Mesendoderm (in vitro differentiated cells): ENCODE data around the gene XKRX.

Experiments used
- DNase-seq: peaks from one replicate; pipeline ENCODE4 v3.0.0; 2013
- H2AK5ac ChIP-seq: 2 replicates; pipeline ENCODE4 v1.6.1; 2013; ENCODE audit warnings: low read length, inconsistent platforms
- H2BK120ac ChIP-seq: 2 replicates; pipeline ENCODE4 v1.6.1; 2013; ENCODE audit warnings: low read depth, mild to moderate bottlenecking, low read length, moderate library complexity, mixed read lengths
- H2BK15ac ChIP-seq: replicated peaks from 2 replicates; pipeline ENCODE4 v1.6.1; 2013; ENCODE audit warnings: low read depth, mild to moderate bottlenecking, moderate library complexity
- H2BK5ac ChIP-seq: 2 replicates; pipeline ENCODE4 v1.6.1; 2013; ENCODE audit warnings: low read length, inconsistent platforms
- H3K18ac ChIP-seq: 2 replicates; pipeline ENCODE4 v1.6.1; 2013; ENCODE audit warnings: mild to moderate bottlenecking, low read length, mixed read lengths
- H3K23ac ChIP-seq: one replicate; pipeline ENCODE4 v1.6.1; 2013; ENCODE audit warnings: low read length
- H3K27ac ChIP-seq: 2 replicates; pipeline ENCODE4 v1.5.1; 2013; ENCODE audit warnings: low read depth, mild to moderate bottlenecking, inconsistent platforms, low read length, moderate library complexity
- H3K27me3 ChIP-seq: 2 replicates; pipeline ENCODE4 v1.6.1; 2013; ENCODE audit warnings: low read length, control low read depth, mild to moderate bottlenecking, inconsistent platforms; ENCODE audit not compliant: insufficient read depth, poor library complexity
- H3K36me3 ChIP-seq: 2 replicates; pipeline ENCODE4 v1.6.1; 2013; ENCODE audit warnings: low read length, inconsistent platforms; ENCODE audit not compliant: control insufficient read depth, insufficient read depth
- H3K4ac ChIP-seq: one replicate; pipeline ENCODE4 v1.6.1; 2013; ENCODE audit warnings: low read depth, mild to moderate bottlenecking, low read length, moderate library complexity
- H3K4me1 ChIP-seq: 2 replicates; pipeline ENCODE4 v1.6.1; 2013; ENCODE audit warnings: low read depth, low read length, inconsistent platforms; ENCODE audit not compliant: control insufficient read depth
- H3K4me2 ChIP-seq: 2 replicates; pipeline ENCODE4 v1.6.1; 2013; ENCODE audit warnings: low read length
- H3K4me3 ChIP-seq: 2 replicates; pipeline ENCODE4 v1.5.1; 2013; ENCODE audit warnings: mild to moderate bottlenecking, low read length
- H3K56ac ChIP-seq: one replicate; pipeline ENCODE4 v1.6.1; 2013; ENCODE audit warnings: low read length
- H3K79me1 ChIP-seq: 2 replicates; pipeline ENCODE4 v1.6.1; 2013; ENCODE audit warnings: low read length, inconsistent platforms
- H3K79me2 ChIP-seq: 2 replicates; pipeline ENCODE4 v1.6.1; 2013; ENCODE audit warnings: mild to moderate bottlenecking, low read length; ENCODE audit not compliant: control insufficient read depth, insufficient read depth
- H3K9ac ChIP-seq: 2 replicates; pipeline ENCODE4 v1.6.1; 2013; ENCODE audit warnings: low read length, inconsistent platforms
- H4K5ac ChIP-seq: one replicate; pipeline ENCODE4 v1.6.1; 2013; ENCODE audit warnings: low read length
- H4K8ac ChIP-seq: one replicate; pipeline ENCODE4 v1.6.1; 2013; ENCODE audit warnings: low read depth, mild to moderate bottlenecking, control low read depth, low read length, moderate library complexity
- WGBS: extraction: QIAGEN DNeasy Blood & Tissue Kit; methylation state at CpG from one replicate; pipeline ENCODE4 v1.1.7; 2013; ENCODE audit warnings: low lambda C conversion rate, missing lambda C conversion rate; ENCODE audit not compliant: insufficient coverage; ENCODE audit errors: extremely low coverage; 5-methylcytosine and 5-hydroxymethylcytosine counted together

The XKRX gene

GRCh38 chrX:100939333-100939732 lies 10.6 kb upstream of the XKRX start:
- Histone ChIP-seq H3K23ac (no peak overlapping the region), H3K18ac (no peak overlapping the region), H3K4ac (no peak overlapping the region), H3K27me3 (no peaks in the 10 kb centered on the region), H3K36me3 (no peaks in the 10 kb centered on the region), H2BK120ac (no peak overlapping the region), H4K5ac (no peak overlapping the region), H3K79me2 (no peaks in the 10 kb centered on the region), H2BK5ac (no peak overlapping the region), H3K79me1 (no peaks in the 10 kb centered on the region), H3K27ac (no peak overlapping the region), H3K4me3 (no peak overlapping the region), H3K4me1 (no peaks in the 10 kb centered on the region), H3K4me2 (no peak overlapping the region), H3K9ac (no peak overlapping the region), H2AK5ac (no peak overlapping the region), H3K56ac (no peak overlapping the region), H4K8ac (no peak overlapping the region), H2BK15ac (no peak overlapping the region)
- no CpG with 5 or more reads among the region's 4 CpGs for WGBS
- no peak for DNase-seq

GRCh38 chrX:100935767-100936166 lies 7.0 kb upstream of the XKRX start:
- H2BK15ac ChIP-seq = no peak overlapping the region
- no peak overlapping the region for H3K4me2 ChIP-seq
- H3K27me3 ChIP-seq = no peaks in the 10 kb centered on the region
- H3K79me1 ChIP-seq = no peaks in the 10 kb centered on the region
- DNase-seq = no peak
- H3K23ac ChIP-seq = no peak overlapping the region
- no peaks in the 10 kb centered on the region for H3K36me3 ChIP-seq
- no peaks in the 10 kb centered on the region for H3K4me1 ChIP-seq
- H3K18ac ChIP-seq = no peak overlapping the region
- H2BK5ac ChIP-seq = no peak overlapping the region
- no CpG with 5 or more reads among the region's 2 CpGs for WGBS
- no peak overlapping the region for H4K5ac ChIP-seq
- H3K27ac ChIP-seq = no peak overlapping the region
- H3K79me2 ChIP-seq = no peaks in the 10 kb centered on the region
- no peak overlapping the region for H3K4ac ChIP-seq
- H2BK120ac ChIP-seq = no peak overlapping the region
- H3K4me3 ChIP-seq = no peak overlapping the region
- H3K56ac ChIP-seq = no peak overlapping the region
- no peak overlapping the region for H4K8ac ChIP-seq
- no peak overlapping the region for H3K9ac ChIP-seq
- H2AK5ac ChIP-seq = no peak overlapping the region

GRCh38 chrX:100931925-100932285 lies 3.2 kb upstream of the XKRX start:
- Histone ChIP-seq H3K79me1 (no peaks in the 10 kb centered on the region), H2BK15ac (no peak overlapping the region), H2BK120ac (no peak overlapping the region), H3K79me2 (no peaks in the 10 kb centered on the region), H3K4me2 (no peak overlapping the region), H3K4me1 (no peaks in the 10 kb centered on the region), H3K18ac (no peak overlapping the region), H3K27ac (no peak overlapping the region), H3K36me3 (no peaks in the 10 kb centered on the region), H2BK5ac (no peak overlapping the region), H3K4me3 (no peak overlapping the region), H2AK5ac (no peak overlapping the region), H3K27me3 (no peaks in the 10 kb centered on the region), H3K9ac (no peak overlapping the region), H3K23ac (no peak overlapping the region), H3K4ac (no peak overlapping the region), H4K8ac (no peak overlapping the region), H4K5ac (no peak overlapping the region), H3K56ac (no peak overlapping the region)
- DNase-seq = no peak
- WGBS = no CpG with 5 or more reads among the region's 3 CpGs

- Histone ChIP-seq H3K4me3 (no peak overlapping the region), H2BK15ac (no peak overlapping the region)
- no CpG with 5 or more reads among the region's 4 CpGs for WGBS
Observed at GRCh38 chrX:100931218-100931924, 2.7 kb upstream of the XKRX start.

GRCh38 chrX:100926453-100926852 lies 2.3 kb downstream of the XKRX start:
- Histone ChIP-seq H3K4me3 (no peak overlapping the region), H2BK15ac (no peak overlapping the region), H3K18ac (no peak overlapping the region), H2AK5ac (no peak overlapping the region), H3K56ac (no peak overlapping the region), H3K23ac (no peak overlapping the region), H3K27me3 (no peaks in the 10 kb centered on the region), H3K4ac (no peak overlapping the region), H2BK120ac (no peak overlapping the region), H3K79me2 (no peaks in the 10 kb centered on the region), H3K4me1 (no peaks in the 10 kb centered on the region), H4K8ac (no peak overlapping the region), H3K27ac (no peak overlapping the region), H3K4me2 (no peak overlapping the region), H4K5ac (no peak overlapping the region), H3K36me3 (no peaks in the 10 kb centered on the region), H3K79me1 (no peaks in the 10 kb centered on the region), H2BK5ac (no peak overlapping the region), H3K9ac (no peak overlapping the region)
- WGBS = no CpG with 5 or more reads among the region's 2 CpGs
- DNase-seq = no peak

More at GRCh38 chrX:100931218-100931924, 2.7 kb upstream of the XKRX start:
- Histone ChIP-seq H3K23ac (no peak overlapping the region), H3K4ac (no peak overlapping the region), H3K79me1 (no peaks in the 10 kb centered on the region), H4K8ac (no peak overlapping the region), H3K4me2 (no peak overlapping the region), H4K5ac (no peak overlapping the region), H3K27me3 (no peaks in the 10 kb centered on the region), H3K79me2 (no peaks in the 10 kb centered on the region), H3K9ac (no peak overlapping the region), H3K18ac (no peak overlapping the region), H3K4me1 (no peaks in the 10 kb centered on the region), H2BK120ac (no peak overlapping the region), H2BK5ac (no peak overlapping the region), H3K56ac (no peak overlapping the region), H2AK5ac (no peak overlapping the region), H3K36me3 (no peaks in the 10 kb centered on the region), H3K27ac (no peak overlapping the region)
- no peak for DNase-seq

GRCh38 chrX:100924375-100924774 lies 4.3 kb downstream of the XKRX start:
- no peaks in the 10 kb centered on the region for H3K36me3 ChIP-seq
- H3K56ac ChIP-seq = no peak overlapping the region
- H3K79me2 ChIP-seq = no peaks in the 10 kb centered on the region
- no peak overlapping the region for H3K18ac ChIP-seq
- no peak for DNase-seq
- H4K5ac ChIP-seq = no peak overlapping the region
- no peak overlapping the region for H2BK120ac ChIP-seq
- H4K8ac ChIP-seq = no peak overlapping the region
- no peaks in the 10 kb centered on the region for H3K79me1 ChIP-seq
- no peak overlapping the region for H3K4me3 ChIP-seq
- H3K4me2 ChIP-seq = no peak overlapping the region
- no peak overlapping the region for H3K4ac ChIP-seq
- no peak overlapping the region for H2BK15ac ChIP-seq
- no peak overlapping the region for H3K9ac ChIP-seq
- no peak overlapping the region for H3K23ac ChIP-seq
- no peak overlapping the region for H2AK5ac ChIP-seq
- no peaks in the 10 kb centered on the region for H3K4me1 ChIP-seq
- no peak overlapping the region for H3K27ac ChIP-seq
- no CpG with 5 or more reads among the region's 3 CpGs for WGBS
- no peak overlapping the region for H2BK5ac ChIP-seq
- no peaks in the 10 kb centered on the region for H3K27me3 ChIP-seq
